Measurements from ENCODE around the gene ATP9B.
"Not testable (repeated sequence)": the region's sequence is repeated elsewhere in the genome, so short reads cannot be mapped to it uniquely, and the experiment has no call there.

DNA sequence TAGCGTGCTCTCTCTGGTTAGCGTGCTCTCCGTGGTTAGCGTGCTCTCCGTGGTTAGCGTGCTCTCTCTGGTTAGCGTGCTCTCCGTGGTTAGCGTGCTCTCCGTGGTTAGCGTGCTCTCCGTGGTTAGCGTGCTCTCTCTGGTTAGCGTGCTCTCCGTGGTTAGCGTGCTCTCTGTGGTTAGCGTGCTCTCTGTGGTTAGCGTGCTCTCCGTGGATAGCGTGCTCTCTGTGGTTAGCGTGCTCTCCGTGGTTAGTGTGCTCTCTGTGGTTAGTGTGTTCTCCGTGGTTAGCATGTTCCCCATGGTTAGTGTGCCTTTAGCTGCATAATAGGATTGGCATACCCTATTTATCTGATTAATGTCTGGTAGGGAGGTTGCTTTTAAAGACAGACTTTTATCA, 258.7 kb downstream of the ATP9B start:
- TF ChIP-seq SUZ12 (IDR thresholded peaks at IDR 0.05; ENCODE audit: extremely low read depth, insufficient read depth, insufficient read length); ZNF274 (IDR thresholded peaks at IDR 0.05; ENCODE audit: low read depth, low read length); YY1 (IDR thresholded peaks at IDR 0.05; ENCODE audit: insufficient read depth, insufficient read length): not testable (repeated sequence)
